ENCODE results near the gene PPP3CA. TPM values are rescaled to one million over a fixed set of nuclear protein-coding genes. Genes with fewer than 3 reads are reported as not detected.

PPP3CA gene
- total and polyA plus RNA-seq, 2 of the 8 experiments (the other 6 are each of a cell fraction or from before 2014, with no cell fraction given), result 7.9 to 35.0 TPM

GRCh38 chr4:101031971-101032370, 315.4 kb downstream of the PPP3CA start:
- Histone ChIP-seq H3K4me3 (ENCODE audit: extremely low read depth in 1 of 4, insufficient read depth in 2 of 4, low read depth in 3 of 4, low read length in 4 of 4) (peak overlapping the region in 2 of 4 experiments; percentile 17 to 45; a peak in 3 of 8 replicates), H3K4me1 (replicated peaks in 1 of 4; ENCODE audit: control insufficient read depth in 3 of 4, insufficient read depth in 4 of 4, low read length in 3 of 4) (peaks cover 0 to 9% (median 5%) of the 10 kb centered on the region in 4 experiments; a peak in 4 of 7 replicates), H2AFZ (ENCODE audit: low read length) (no peak overlapping the region), H3K27me3 (replicated peaks in 1 of 4; ENCODE audit: control insufficient read depth in 3 of 4, extremely low read depth in 1 of 4, insufficient read depth in 3 of 4, low read length in 3 of 4) (no peaks in the 10 kb centered on the region), H3K4ac (replicated peaks; ENCODE audit: insufficient read length, low read depth, low read length) (no peak overlapping the region), H2BK120ac (replicated peaks; ENCODE audit: low read depth, low read length) (no peak overlapping the region), H4K8ac (ENCODE audit: extremely low read depth, insufficient read depth, low read length) (no peak overlapping the region), H2BK5ac (ENCODE audit: low read depth, low read length) (peak overlapping the region; percentile 88; the same call in 1 of the 2 replicates), H2BK15ac (ENCODE audit: low read length) (no peak overlapping the region), H3K79me1 (ENCODE audit: low read depth, low read length) (no peaks in the 10 kb centered on the region), H2BK12ac (ENCODE audit: low read depth, low read length) (peak overlapping the region; percentile 52; the same call in 1 of the 2 replicates), H3K56ac (replicated peaks; ENCODE audit: insufficient read length, low read depth, low read length) (no peak overlapping the region), H3K23ac (ENCODE audit: insufficient read length) (no peak overlapping the region), H3K18ac (ENCODE audit: extremely low read depth, low read length) (peak overlapping the region; percentile 89), H3K9me3 (ENCODE audit: insufficient read depth in 2 of 2, low read depth in 1 of 2, low read length in 1 of 2) (no peaks in the 10 kb centered on the region), H4K20me1 (replicated peaks in 1 of 2; ENCODE audit: control insufficient read depth in 1 of 2, insufficient read depth in 2 of 2, low read length in 2 of 2) (no peaks in the 10 kb centered on the region), H3K36me3 (ENCODE audit: control insufficient read depth in 2 of 4, insufficient read depth in 4 of 4, low read length in 3 of 4) (no peaks in the 10 kb centered on the region), H3K79me2 (ENCODE audit: control insufficient read depth in 1 of 2, insufficient read depth in 2 of 2, low read length in 2 of 2) (no peaks in the 10 kb centered on the region), H3K4me2 (ENCODE audit: insufficient read depth in 1 of 2, low read depth in 2 of 2, low read length in 2 of 2) (peak overlapping the region; percentile 63 to 65), H3K23me2 (ENCODE audit: low read depth, low read length) (no peaks in the 10 kb centered on the region), H2BK20ac (ENCODE audit: low read length) (peak overlapping the region; percentile 63; the same call in 1 of the 2 replicates), H3K27ac (ENCODE audit: low read depth, low read length) (peak overlapping the region; percentile 75; the same call in 1 of the 2 replicates), H4K91ac (replicated peaks; ENCODE audit: insufficient read length, low read length) (no peak overlapping the region), H4K5ac (ENCODE audit: insufficient read length, low read depth, low read length) (peak overlapping the region; percentile 27), H3K14ac (ENCODE audit: insufficient read length) (no peak overlapping the region), H3K9ac (replicated peaks in 1 of 4; ENCODE audit: extremely low read depth in 1 of 4, low read depth in 3 of 4, low read length in 3 of 4) (no peak overlapping the region; a peak in 1 of 7 replicates), H2AK5ac (ENCODE audit: low read depth, low read length) (no peak overlapping the region)
- FAIRE-seq (peak; percentile 99), DNase-seq (ENCODE audit: low read depth in 1 of 2, low spot score in 2 of 2) (peak; percentile 59 to 62)
- ChIA-PET POLR2A (ENCODE audit: partially characterized antibody) (no interaction called here), CTCF (ENCODE audit: partially characterized antibody) (interaction anchor here (0.9 to 1.3 kb wide), 2 partner anchors 13 to 55 kb away, joined by 3 to 4 read pairs; no protein-coding TSS in a partner anchor)
- WGBS, 2 experiments (ENCODE audit: extremely low coverage in 1 of 2, insufficient coverage in 1 of 2, insufficient read length in 1 of 2, insufficient replicate concordance in 2 of 2, low coverage in 1 of 2, low lambda C conversion rate in 2 of 2, missing lambda C conversion rate in 1 of 2), result 7% methylated on average over 5 of the region's 5 CpGs; no CpG with 5 or more reads in 1 of the 2 experiments
- no peak for TF ChIP-seq CEBPB (IDR thresholded peaks at IDR 0.05; ENCODE audit: low read depth, low read length)
- TF ChIP-seq SAP30 (IDR thresholded peaks at IDR 0.05; ENCODE audit: insufficient read depth, insufficient replicate concordance, low read length), result peak; percentile 53
- peak; percentile 87 for TF ChIP-seq ASH2L (IDR thresholded peaks at IDR 0.05; ENCODE audit: low read length)
- no peak for TF ChIP-seq RXRA (IDR thresholded peaks at IDR 0.05; ENCODE audit: insufficient read depth, low read depth, low read length)
- no peak; the same call in 1 of the 2 replicates for TF ChIP-seq POLR2AphosphoS5 (IDR thresholded peaks at IDR 0.05; ENCODE audit: low read depth, low read length)
- 0 out of 2 replicates have a peak, but pooled peaks have one; percentile 21 for TF ChIP-seq YY1 (IDR thresholded peaks at IDR 0.05; ENCODE audit: low read depth, low read length)
- TF ChIP-seq TAF1 (IDR thresholded peaks at IDR 0.05; ENCODE audit: low read depth, low read length), result peak; percentile 71
- TF ChIP-seq EP300 (IDR thresholded peaks at IDR 0.05; ENCODE audit: borderline replicate concordance in 1 of 2, low read depth in 2 of 2, low read length in 2 of 2), result peak in 1 of 2 experiments; percentile 62; a peak in 1 of 3 replicates
- TF ChIP-seq BRCA1 (IDR thresholded peaks at IDR 0.05; ENCODE audit: low read depth, low read length), result no peak
- no peak for TF ChIP-seq SIX5 (IDR thresholded peaks at IDR 0.05; ENCODE audit: low read depth, low read length)
- TF ChIP-seq SP2 (IDR thresholded peaks at IDR 0.05; ENCODE audit: low read length), result no peak
- no peak for TF ChIP-seq CHD1 (IDR thresholded peaks at IDR 0.05; ENCODE audit: low read depth, low read length)
- no peak for TF ChIP-seq TAF7 (optimal IDR thresholded peaks at IDR 0.05; ENCODE audit: borderline replicate concordance, low read depth, low read length)
- no peak for TF ChIP-seq ATF3 (IDR thresholded peaks at IDR 0.05; ENCODE audit: insufficient read depth, low read depth, low read length)

Data from H1 (cell line).